ENCODE data around the gene TTLL10. TPM values are rescaled to one million over a fixed set of nuclear protein-coding genes. Genes with fewer than 3 reads are reported as not detected.

Gene TTLL10
- total RNA-seq, 1 donor from 2014 or later: not detected

DNA sequence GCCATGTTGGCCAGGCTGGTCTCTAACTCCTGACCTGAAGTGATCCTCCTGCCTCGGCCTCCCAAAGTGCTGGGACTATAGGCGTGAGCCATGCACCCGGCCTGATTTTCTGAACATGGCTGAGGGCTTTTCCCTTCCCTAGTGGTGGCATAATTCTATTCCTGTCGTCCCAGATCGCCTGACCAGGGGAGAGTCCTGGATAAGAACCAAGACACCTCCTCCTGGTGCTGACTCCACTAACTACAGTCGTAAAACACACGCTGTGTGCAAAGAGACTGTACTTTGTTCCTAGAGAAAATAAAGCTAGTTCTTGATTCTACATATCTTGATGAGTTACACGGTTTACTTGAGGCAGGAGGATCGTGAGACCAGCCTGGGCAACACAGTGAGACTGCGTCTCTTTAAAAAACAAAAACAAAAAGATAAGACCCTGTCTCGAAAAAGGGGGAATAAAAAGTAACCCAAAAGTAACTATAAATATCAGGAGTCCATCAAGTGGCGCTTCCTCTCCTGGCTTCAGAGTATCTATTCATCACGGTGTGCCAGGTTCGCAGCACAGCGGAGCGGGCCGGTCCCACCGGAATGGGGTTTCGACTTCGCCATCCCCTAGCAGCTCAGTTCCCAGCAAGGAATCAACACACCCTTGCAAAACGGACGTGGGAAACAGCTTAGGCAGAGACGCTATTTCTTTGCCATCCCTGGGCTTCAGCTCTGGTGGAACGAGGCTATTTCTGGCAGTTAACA lies 57.1 kb downstream of the TTLL10 start:
- Histone ChIP-seq H3K9me3 (ENCODE audit: insufficient read depth, low read depth, low read length) (peaks cover 9% of the 10 kb centered on the region), H3K4me2 (ENCODE audit: low read length) (peak overlapping the region; percentile 96), H3K9ac (ENCODE audit: low read length) (peak overlapping the region; percentile 95), H3K79me2 (ENCODE audit: insufficient read depth, low read length) (peaks cover 84% of the 10 kb centered on the region), H3K27me3 (ENCODE audit: insufficient read depth, low read length) (no peaks in the 10 kb centered on the region), H3K27ac (ENCODE audit: low read depth, low read length) (peak overlapping the region; percentile 88), H3K36me3 (ENCODE audit: insufficient read depth, low read length) (no peaks in the 10 kb centered on the region), H4K20me1 (ENCODE audit: insufficient read depth, low read length) (peaks cover 60% of the 10 kb centered on the region), H3K4me1 (ENCODE audit: insufficient read depth, low read length) (peaks cover 14% of the 10 kb centered on the region), H2AFZ (ENCODE audit: low read depth, low read length) (peak overlapping the region; percentile 62), H3K4me3 (ENCODE audit: insufficient read depth, low read depth, low read length) (peak overlapping the region; percentile 84)
- peaks cover 10% of the 10 kb centered on the region for H3K36me3 Mint-ChIP-seq (ENCODE audit: low read depth, unreplicated experiment)
- peaks cover 2% of the 10 kb centered on the region for H3K9me3 Mint-ChIP-seq (ENCODE audit: unreplicated experiment)
- no peak for TF ChIP-seq EZH2 (IDR thresholded peaks at IDR 0.05; ENCODE audit: insufficient read depth, low read length)
- TF ChIP-seq, protein P1, sequence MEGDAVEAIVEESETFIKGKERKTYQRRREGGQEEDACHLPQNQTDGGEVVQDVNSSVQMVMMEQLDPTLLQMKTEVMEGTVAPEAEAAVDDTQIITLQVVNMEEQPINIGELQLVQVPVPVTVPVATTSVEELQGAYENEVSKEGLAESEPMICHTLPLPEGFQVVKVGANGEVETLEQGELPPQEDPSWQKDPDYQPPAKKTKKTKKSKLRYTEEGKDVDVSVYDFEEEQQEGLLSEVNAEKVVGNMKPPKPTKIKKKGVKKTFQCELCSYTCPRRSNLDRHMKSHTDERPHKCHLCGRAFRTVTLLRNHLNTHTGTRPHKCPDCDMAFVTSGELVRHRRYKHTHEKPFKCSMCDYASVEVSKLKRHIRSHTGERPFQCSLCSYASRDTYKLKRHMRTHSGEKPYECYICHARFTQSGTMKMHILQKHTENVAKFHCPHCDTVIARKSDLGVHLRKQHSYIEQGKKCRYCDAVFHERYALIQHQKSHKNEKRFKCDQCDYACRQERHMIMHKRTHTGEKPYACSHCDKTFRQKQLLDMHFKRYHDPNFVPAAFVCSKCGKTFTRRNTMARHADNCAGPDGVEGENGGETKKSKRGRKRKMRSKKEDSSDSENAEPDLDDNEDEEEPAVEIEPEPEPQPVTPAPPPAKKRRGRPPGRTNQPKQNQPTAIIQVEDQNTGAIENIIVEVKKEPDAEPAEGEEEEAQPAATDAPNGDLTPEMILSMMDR (IDR thresholded peaks at IDR 0.05; ENCODE audit: insufficient read depth, low read depth, low read length): peak; percentile 30
- H3K27me3 Mint-ChIP-seq (ENCODE audit: low read depth, unreplicated experiment): no peaks in the 10 kb centered on the region
- H3K4me1 Mint-ChIP-seq (ENCODE audit: low read depth, unreplicated experiment): peaks cover 13% of the 10 kb centered on the region
- peak overlapping the region; percentile 95 for H3K4me3 Mint-ChIP-seq (ENCODE audit: unreplicated experiment)
- peak; percentile 79 for FAIRE-seq
- peak overlapping the region; percentile 91 for H3K27ac Mint-ChIP-seq (ENCODE audit: unreplicated experiment)
- DNase-seq (ENCODE audit: low read depth): peak; percentile 56

DNA sequence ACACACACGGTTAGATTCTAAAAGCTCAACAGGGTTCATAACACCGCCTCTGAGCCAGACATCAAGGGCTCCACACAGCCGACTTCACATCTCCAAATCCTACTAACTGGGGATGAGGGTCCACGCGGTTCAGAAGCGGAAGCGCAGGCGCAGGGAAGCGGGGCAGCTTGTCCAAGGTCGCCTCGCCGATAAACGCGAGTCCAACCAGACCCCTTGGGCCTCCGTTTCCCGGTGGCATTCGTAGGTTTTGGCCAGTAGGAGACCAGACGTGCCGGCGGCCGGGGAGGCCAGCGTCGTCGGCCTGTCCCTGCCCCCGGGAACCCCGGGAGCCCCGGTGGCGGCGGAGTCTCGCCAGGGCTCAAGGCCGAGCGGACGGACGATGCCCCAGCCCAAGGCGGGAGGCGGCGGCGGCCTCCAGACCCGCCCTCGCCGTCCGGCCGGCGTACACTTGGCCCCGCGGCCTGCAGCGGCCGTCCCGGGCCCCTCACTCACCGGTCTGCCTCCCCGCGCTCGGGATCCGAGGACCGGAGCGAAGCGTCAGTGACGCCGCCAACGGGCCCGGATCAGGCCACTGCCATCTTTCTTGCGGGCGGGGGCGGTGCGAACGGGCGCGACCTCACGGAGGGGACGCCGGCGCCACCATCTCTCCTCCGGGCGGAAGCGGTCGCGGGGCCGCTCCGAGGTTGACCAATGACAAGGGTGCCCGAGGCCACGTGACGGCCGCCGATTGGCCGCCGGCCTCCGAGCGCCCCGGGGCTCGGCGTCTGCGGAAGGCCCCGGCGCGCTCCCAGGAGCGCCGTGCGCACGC lies 57.9 kb downstream of the TTLL10 start, which contains the start of gene SDF4:
TSS of gene SDF4 (minus strand) at position 602 of the 808 bp plus-strand sequence. CDS start 3,229 bp downstream, outside the sequence.
- Histone ChIP-seq H3K9me3 (ENCODE audit: insufficient read depth, low read depth, low read length) (peaks cover 9% of the 10 kb centered on the region), H3K79me2 (ENCODE audit: insufficient read depth, low read length) (peaks cover 76% of the 10 kb centered on the region), H2AFZ (ENCODE audit: low read depth, low read length) (peak within 1 kb of the TSS; percentile 63), H3K27ac (ENCODE audit: low read depth, low read length) (peak within 1 kb of the TSS; percentile 88), H4K20me1 (ENCODE audit: insufficient read depth, low read length) (peaks cover 52% of the 10 kb centered on the region), H3K4me1 (ENCODE audit: insufficient read depth, low read length) (peaks cover 14% of the 10 kb centered on the region), H3K36me3 (ENCODE audit: insufficient read depth, low read length) (no peaks in the 10 kb centered on the region), H3K4me2 (ENCODE audit: low read length) (peak within 1 kb of the TSS; percentile 96), H3K9ac (ENCODE audit: low read length) (peak within 1 kb of the TSS; percentile 95), H3K4me3 (ENCODE audit: insufficient read depth, low read depth, low read length) (peak within 1 kb of the TSS; percentile 84), H3K27me3 (ENCODE audit: insufficient read depth, low read length) (no peaks in the 10 kb centered on the region)
- Mint-ChIP-seq H3K9me3 (ENCODE audit: unreplicated experiment) (peaks cover 2% of the 10 kb centered on the region), H3K36me3 (ENCODE audit: low read depth, unreplicated experiment) (peaks cover 8% of the 10 kb centered on the region), H3K4me1 (ENCODE audit: low read depth, unreplicated experiment) (peaks cover 13% of the 10 kb centered on the region), H3K27ac (ENCODE audit: unreplicated experiment) (peak within 1 kb of the TSS; percentile 91), H3K27me3 (ENCODE audit: low read depth, unreplicated experiment) (no peaks in the 10 kb centered on the region), H3K4me3 (ENCODE audit: unreplicated experiment) (peak within 1 kb of the TSS; percentile 95)
- FAIRE-seq (no peak), DNase-seq (ENCODE audit: low read depth) (peak; percentile 88)
- TF ChIP-seq EZH2 (IDR thresholded peaks at IDR 0.05; ENCODE audit: insufficient read depth, low read length): no peak
- TF ChIP-seq, protein P1 (IDR thresholded peaks at IDR 0.05; ENCODE audit: insufficient read depth, low read depth, low read length): no peak

Data from astrocyte (in vitro differentiated cells and primary cell).